GM19463 (cell line): ENCODE measurements around the gene CAMK1G.

Source experiments
- ATAC-seq: cut with Tn5 transposase; IDR thresholded peaks from one replicate; pipeline ENCODE4 v1.9.1; 2021; ENCODE audit warnings: mild to moderate bottlenecking, moderate library complexity; ENCODE audit not compliant: unreplicated experiment

The CAMK1G gene

DNA sequence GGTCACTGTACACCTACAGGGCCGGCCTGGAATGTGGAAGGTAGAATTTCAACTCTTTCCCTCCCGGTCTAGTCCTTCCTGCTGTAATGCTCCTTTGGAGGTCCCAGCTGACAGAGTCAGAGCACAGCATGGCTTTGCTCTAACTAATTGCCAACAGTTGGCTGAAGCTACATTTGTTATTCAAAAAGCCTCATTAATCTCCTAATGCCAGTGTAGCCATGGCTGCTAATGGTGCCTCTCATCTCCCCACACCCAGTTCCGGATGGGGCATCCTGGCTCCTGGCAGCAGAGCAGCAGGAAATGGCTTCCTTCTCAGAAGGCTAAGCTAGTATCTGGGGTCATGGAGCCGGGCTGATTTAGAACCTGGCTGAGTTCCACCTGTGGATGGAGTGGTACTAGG lies 18.7 kb upstream of the CAMK1G start:
- no peak for ATAC-seq

DNA sequence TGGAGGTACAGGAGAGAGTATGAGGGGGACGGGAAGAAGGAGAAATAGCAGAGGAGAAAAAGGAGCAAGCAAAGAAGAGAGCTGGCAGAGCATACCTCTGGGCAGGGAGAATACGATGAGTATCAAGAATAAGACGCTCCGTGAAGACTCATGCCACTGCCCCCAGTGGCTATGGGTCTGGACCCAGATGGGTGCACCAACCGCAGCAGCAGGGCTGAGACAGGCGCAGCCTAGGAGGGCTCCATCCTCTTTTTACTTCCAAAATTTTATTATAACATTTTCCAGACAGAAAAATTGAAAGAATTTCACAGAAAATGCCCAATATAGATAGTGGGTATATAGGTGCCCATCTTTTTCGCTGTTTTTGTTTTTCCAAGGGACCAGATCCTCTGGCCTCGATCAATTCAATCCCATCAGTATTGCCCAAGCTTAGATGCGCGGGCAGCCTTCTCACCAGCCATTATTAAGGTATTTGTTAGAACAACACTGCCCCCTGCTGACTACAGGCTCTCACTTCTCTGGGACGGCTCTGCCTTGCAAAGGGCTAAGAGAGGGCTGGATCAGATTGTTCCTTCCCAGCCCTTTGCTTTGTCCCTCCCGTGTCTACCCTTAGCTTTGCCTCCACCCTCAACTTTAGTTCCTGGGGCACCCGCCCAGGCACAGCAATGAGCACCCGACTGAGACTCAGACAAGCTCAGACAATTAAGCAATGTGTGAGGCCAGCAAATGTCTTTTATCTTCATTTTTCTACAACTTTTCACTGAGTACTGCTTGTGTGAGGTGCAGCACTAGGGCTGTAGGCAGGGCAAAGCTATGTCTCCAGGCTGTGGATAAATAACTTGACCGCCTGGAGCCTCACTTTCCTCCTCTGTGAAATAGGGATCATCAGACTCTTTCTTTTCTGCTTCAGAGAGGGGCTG lies 17.5 kb upstream of the CAMK1G start:
- peak; percentile 89 for ATAC-seq

DNA sequence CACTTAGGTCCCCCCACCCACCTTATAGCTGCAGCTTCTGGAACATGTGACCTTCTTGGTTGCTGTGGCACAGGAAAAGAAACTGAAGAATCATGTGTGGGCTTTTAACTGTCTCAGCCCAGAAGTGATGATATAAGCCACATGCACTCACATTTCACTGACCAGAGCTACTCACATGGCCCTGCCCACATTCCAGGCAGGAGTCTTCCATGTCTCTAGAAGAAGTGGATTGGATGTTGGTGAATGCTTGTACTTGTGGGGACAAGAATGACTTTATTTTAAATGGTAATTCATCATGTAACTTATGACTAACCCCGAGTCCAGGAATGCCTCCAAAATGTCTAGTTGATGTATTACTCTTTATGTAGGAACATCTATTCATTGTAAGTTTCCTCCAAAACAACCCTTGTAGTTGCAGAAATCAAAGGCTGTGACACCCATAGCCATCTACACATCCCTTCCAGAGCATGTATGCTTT lies 15.8 kb upstream of the CAMK1G start:
- no peak for ATAC-seq

DNA sequence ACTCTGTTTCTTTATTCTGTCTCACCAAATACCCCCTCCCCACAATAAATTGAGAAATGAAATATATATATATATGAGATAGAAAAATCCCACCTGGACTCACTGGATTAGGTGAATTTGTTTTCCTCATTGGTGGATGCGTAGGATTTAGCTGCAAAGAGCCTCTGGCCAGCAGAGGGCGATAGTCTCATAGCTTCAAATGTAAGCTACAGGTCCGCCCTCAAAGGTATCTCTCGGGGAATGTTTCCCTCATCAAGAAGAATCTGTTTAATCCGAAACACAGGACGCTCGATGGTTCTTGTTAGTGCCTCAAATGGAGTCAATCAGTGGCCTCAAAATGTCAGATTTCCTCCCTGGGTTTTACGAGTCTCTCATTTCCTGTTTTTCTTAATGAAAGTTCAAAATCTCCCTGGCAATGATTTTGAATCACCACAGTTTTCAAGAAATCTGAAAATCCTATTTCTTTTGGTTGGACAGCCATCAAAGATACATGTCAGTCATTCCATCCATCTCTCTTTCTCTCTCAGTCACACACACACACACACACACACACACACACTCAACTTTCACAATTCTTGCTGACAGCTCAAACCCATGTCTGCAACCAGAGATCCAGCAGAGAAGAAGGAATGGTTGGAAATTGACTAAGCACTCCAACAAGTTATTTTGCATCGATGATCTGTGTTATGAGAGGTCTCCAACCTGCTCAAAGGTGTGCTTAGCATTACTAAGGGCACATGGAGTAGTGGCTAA lies 13.9 kb upstream of the CAMK1G start:
- ATAC-seq: no peak

DNA sequence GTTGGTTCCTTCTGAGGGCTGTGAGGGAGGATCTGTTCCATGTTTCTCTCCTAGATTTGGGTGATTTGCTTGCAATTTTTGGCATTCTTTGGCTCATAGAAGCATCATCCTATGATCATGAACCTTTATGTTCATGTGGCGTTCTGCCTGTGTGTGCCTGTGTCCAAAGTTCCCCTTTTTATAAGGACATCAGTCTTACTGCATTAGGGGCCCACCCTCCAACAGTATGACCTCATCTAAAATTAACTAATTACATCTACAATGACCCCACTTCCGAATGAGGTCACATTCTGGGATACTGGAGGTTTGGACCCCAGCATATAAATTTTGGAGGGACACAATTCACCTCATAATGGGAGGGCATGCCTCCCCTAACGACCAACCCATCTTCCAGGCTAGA lies 12.8 kb upstream of the CAMK1G start:
- ATAC-seq: no peak

DNA sequence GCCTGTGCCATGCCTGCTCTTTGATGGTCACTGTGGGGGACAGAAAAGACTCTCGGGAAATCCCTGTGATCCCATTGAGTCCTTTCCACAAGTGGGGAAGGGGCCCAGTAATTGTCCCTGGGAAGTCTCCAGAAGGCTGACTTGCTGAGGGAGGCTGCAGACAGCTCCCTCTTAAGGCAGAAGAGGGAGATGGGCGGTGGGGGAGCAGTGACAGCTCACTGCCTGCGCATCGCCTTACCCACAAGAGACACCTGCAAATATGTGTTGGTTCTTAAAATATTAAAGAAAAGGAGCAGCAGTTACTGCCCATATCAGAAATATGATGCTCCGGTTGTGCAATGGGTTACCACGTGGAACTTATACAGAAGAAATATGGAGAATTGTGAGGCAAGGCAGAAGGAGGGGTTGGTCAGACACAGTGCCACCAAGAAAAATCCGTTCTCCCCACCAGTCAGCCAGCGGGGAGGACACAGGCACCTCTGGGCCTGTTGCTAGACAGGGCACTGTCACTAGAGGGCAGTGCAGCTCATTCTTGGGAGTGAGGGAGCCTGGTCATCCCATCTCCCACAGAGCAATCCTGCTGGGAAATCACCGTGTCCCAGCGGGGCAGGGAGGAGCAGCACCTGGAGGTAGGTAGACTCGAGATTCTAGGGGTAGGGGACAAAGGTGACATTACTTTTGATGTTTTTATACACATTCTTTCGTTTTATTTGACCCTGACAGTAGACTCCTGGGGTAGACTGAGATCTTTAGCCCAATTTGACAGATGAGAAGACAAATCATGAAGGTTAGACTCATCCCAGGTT lies 6.9 kb upstream of the CAMK1G start:
- ATAC-seq: no peak

DNA sequence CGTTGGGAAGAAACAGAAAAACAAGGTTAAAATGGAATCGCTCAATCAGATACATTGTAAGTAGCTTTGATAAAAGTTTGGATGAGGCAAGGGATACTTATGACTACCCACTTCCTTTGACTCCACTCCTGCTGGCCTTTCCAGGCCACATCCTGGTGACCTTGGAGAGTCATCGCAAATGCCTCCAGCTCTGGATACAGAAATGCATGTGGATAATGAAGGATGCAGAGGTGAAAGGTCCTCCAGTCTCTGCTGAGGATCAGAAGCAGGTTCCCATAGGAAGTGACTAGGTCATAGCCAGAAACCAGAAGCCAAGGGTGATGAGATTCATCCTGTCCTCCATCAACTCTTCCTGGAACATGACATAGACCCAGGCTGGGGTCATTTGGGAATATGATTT lies 6.2 kb upstream of the CAMK1G start:
- no peak for ATAC-seq

DNA sequence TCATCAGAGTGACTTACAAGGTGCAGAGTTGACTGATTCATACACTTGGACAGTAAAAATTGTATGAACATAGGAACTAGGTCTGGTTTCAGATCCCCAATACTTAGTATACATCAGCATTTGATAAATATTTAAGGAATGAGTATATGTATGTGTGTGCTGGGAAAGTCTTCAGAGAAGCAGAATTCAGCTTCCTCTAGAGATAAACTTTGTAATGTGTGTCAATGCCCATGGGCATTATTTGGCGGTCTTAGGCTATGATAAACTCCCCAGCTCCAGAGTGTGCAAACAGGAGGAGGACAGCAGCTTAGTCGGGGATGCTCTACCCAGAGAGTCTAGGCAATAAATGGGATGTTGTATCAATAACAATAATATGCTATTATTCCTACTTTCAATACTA lies 2.9 kb upstream of the CAMK1G start:
- no peak for ATAC-seq

DNA sequence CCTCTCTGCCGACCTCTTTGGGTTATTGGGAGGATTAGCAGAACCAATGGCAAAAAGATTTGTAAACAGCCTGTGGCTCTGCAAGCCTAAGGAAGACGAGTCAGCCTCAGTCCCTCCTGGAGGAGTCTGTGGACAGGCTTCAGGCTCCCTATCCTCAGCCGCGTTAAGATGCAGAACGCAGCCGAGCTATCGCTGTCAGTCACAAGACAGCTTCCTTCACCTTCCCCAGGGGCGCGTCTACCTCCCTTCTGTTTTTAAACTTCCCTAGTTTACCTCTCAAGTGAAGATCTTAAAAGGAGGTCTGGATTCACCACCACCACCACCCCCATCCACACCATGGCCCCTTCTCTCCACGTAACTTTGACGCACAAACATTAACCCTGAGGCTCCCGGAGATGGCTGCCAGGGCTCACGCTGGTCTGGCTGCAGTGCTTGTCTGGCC lies 738 bp downstream of the CAMK1G start:
- ATAC-seq: no peak

DNA sequence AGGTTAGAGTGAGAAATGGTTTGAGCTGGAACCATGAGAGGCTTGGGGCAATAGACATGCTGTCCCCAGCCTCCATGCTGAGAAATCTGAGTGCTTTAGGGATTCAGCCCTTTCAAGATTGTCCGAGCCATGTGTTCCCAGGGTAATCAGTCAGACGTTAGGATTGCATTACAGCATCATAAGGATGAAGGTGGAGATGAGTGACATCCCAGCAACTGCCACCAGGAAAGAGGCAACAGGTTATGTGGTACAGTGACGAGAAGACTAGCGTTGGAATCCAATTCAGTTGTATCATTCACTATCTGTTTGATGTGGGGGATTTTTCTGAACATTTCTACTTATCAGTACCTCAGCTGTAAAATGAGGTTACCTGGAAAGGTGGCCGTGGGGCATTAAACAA lies 1.7 kb downstream of the CAMK1G start:
- ATAC-seq: no peak

DNA sequence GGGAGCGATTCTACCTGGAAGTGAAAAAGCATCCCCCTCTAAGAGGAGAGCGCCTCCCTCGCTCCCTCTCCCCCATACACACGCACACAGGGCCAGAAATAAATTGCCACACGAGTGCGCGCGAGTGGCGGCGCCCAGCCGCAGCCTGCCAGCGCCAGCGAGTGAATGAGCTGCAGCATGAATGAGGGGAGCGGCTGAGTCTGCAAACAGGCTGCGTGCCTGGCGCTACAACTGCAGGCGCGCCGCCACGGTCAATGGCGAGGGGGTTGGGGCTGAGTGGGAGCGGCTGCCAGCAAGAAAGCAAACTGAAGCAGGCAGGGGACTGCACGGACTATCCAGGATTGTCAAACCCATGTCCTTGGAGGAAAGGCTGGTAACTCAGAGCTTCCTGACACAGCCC lies 2.2 kb downstream of the CAMK1G start:
- ATAC-seq: no peak

DNA sequence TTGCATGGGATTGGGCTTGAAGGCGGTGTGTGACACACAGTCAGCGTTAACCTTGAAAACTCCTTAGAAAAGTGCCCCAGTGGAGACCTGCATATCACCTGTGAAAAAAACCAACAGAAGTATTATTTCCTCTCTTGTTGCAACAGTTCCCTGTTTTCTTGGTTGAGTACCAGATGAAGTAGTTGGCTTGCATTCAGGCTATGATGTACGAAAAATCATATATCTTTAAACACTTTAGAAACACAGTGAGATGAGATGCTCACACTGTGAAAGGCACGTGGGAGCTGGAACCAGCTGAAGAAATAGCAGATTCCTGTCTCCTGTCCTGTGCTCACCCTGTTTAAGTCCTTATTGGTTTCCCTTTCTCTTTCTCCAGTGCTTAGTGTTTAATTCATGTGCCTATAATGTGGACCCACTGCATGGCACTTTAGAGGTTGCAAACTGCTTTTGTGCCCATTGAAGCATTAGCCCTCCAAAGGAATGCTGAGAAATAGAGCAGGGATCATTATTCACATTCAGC lies 2.8 kb downstream of the CAMK1G start:
- no peak for ATAC-seq

DNA sequence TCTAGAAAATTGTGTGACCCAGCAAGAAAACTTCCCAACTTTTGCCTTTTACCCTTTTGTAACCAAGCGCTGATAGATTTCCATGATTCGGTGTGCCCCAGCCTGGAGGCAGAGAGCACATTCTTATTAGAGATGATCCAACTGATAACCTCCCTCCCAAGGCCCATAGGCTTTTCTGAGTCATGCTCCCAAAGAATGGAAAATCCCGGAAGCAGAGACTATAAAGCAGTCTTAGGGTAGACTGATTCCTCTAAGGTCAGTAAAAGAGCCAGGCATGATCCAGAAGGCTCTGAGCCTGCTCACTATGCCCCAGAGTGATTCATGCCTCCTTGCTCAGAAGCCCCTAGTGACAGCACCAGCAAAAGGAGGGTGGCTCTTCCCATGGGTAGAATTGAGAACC lies 4.3 kb downstream of the CAMK1G start:
- no peak for ATAC-seq

DNA sequence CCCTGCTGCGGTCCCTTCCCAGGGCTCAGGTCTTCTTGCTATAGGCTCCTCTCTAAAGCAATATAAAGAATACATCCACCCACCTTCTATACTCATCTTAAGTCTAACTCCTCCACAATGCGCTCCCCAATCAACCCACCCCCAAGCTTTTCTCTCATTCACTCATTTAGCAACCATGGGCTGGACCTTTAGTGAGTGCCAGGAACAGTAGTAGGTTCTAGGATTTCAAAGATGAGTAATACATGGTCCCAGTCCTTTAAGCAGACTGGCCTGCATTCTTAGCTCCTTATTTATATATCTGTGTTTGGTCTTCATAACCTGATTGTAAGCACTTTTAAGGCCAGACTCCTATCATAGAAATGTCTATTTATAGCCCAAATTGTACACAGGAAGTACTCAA lies 5.9 kb downstream of the CAMK1G start:
- no peak for ATAC-seq

DNA sequence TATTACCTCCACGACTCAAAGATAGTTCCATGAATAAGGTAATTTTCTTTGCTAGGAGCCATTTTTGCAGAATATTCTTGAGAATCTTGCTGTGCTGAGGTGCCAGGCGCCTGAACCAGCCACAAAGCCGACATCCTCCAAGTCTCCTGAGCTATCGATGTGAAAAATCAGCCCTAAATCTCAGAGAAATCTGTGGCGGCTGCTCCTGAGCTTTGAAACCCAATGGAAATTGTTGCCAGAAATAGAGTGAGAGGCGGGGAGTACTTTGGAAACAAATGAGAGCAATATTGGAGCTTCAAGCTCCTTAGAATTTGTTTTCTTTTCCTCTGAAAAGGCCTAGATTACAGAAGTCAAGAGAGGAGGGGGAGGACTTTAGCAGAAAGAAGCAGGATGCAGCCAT lies 6.3 kb downstream of the CAMK1G start:
- ATAC-seq: no peak

DNA sequence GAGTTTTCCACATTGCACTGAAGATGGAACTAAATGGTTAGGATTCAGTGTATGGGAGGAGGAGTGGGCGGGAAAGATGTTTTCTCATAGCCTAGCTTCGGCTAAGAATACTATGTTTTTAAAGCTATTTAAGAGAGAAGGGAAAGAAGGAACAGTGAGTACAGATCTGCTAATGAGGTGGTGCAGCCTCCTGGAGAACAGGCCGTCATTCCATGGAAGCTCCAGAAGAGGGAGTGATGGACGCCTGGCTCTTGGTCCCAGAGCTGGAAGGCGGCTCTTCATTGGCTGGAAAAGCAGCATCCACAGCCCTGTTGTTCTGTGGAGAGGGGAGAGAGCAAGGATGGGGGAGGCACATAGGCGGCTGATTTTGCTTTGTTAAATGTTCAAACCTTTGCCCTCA lies 6.9 kb downstream of the CAMK1G start:
- ATAC-seq: no peak

DNA sequence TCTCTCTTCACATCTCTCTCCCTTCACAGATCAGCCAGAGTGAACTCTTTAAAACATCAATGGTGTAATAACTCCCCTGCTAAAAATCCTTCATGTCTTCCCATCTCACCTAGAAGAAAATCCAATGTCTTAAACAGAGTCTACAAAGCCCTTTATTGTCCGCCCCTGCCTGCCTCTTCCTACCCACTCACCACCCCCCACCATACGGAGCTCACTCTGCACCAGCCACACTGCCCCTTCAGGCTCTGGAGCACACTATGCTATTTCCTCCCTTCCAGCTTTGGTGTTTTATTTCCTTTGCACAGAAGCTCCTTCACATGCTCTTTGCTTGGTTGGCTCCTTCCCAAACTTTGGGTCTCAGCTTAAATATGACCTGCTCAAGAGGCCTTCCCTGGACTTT lies 10.2 kb downstream of the CAMK1G start:
- ATAC-seq: no peak

DNA sequence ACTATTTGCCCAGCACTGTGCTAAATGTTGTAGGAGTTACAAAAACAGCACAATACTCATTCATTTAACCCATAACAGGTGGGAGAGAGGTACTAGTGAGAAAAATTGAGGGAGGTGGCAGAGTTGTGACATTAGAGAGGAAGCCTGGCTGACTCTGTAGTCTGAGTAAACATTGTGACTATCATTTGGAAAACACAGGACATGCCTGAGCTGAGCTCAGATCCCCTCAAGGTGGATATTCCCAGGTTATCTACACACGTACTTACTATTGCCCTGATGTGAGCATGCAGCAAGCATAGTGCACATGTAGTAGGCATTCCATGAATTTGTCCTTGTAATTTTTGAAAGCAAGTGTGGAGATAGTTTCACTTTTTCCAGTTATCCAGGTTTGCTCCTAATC lies 10.9 kb downstream of the CAMK1G start:
- ATAC-seq: no peak

DNA sequence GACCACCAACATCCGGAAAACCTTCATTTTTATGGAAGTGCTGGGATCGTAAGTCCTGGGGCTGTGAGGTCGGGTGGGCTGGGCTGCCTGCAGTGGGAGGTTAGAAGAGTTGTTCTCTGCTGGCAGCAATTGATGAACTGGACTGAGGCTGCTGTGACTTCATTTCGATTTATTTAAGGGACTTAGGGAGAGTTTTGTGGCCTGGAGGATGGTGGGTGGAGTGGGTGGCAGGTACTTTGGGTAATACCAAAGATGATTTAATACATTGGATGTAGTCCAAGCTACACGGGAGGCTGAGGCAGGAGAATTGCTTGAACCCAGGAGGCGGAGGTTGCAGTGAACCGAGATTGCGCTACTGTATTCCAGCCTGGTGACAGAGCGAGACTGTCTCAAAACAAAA lies 11.5 kb downstream of the CAMK1G start:
- ATAC-seq: no peak

DNA sequence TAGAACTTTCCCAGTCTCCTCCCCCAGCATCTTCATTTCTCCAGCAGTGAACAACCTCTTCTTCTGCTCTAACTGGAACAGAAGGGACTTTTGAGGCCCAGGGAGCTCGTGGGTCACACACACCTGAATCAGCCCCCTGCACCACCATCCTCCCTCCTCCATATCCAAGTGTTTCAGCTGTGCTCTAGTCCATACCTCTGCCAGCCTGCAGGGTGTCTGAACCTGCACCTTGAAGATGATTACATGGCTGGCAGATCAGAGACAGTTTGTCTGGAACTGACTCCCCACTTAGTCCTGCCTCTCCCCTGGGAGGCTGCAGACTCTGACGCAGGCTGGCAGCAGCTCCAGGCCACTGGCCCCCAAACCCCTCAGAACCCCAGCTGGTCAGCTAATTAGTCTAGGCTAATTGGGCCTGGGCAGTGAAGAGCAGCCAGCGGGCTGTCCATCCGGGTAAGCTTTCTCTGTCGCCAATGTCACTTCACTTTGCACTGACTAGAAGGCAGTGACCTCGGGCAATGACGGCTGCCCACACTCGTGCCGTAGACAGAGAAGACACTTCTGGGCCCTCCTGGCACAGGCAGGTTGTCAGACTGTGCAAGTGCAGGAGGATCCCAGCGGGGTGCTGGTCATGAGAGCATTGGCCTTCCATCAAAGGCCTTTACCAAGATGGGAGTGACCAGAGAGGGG lies 12.2 kb downstream of the CAMK1G start:
- no peak for ATAC-seq
